Measurements from ENCODE around the gene FAR2.

FAR2 gene

DNA sequence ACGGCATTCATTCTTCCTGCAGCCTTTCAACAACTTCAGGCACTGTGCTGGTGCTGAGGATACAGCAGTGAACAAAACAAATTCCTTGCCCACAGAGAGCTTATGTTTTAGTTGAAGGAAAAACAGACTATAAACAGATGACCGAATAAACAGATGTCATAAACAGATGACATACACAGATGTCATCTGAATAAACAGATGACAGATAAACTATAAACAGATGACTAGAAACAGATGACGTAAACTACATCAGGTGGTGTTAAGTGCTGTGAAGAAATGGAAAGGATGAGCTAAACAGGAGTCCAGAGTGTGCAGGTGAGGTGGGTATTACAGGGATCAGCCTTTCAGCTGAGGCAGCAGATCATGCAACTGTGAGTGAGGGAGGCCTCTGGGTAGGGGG is 80.9 kb downstream of the FAR2 start:
- no peak overlapping the region for H3K4me2 ChIP-seq (ENCODE audit: low read depth, low read length, poor library complexity, severe bottlenecking)
- H3K9me2 ChIP-seq (replicated peaks; ENCODE audit: insufficient read depth, low read length): no peaks in the 10 kb centered on the region
- H3K9me3 ChIP-seq (ENCODE audit: insufficient read depth, low read length): no peaks in the 10 kb centered on the region
- H3K79me2 ChIP-seq (ENCODE audit: insufficient read depth, low read length): no peaks in the 10 kb centered on the region
- no peak overlapping the region for H3K9ac ChIP-seq (ENCODE audit: low read length)
- no peak overlapping the region for H2AFZ ChIP-seq (ENCODE audit: low read depth, low read length, severe bottlenecking)
- H3K4me3 ChIP-seq (ENCODE audit: insufficient read depth, low read length, poor library complexity, severe bottlenecking): no peak overlapping the region
- no peaks in the 10 kb centered on the region for H4K20me1 ChIP-seq (ENCODE audit: low read depth, low read length)
- no peaks in the 10 kb centered on the region for H3K27me3 ChIP-seq (ENCODE audit: low read length)
- no peaks in the 10 kb centered on the region for H3K36me3 ChIP-seq (ENCODE audit: low read length)
- no peaks in the 10 kb centered on the region for H3F3A ChIP-seq (ENCODE audit: insufficient read depth)
- no peak overlapping the region for H3K27ac ChIP-seq (ENCODE audit: low read depth, low read length)
- TF ChIP-seq, protein P1, sequence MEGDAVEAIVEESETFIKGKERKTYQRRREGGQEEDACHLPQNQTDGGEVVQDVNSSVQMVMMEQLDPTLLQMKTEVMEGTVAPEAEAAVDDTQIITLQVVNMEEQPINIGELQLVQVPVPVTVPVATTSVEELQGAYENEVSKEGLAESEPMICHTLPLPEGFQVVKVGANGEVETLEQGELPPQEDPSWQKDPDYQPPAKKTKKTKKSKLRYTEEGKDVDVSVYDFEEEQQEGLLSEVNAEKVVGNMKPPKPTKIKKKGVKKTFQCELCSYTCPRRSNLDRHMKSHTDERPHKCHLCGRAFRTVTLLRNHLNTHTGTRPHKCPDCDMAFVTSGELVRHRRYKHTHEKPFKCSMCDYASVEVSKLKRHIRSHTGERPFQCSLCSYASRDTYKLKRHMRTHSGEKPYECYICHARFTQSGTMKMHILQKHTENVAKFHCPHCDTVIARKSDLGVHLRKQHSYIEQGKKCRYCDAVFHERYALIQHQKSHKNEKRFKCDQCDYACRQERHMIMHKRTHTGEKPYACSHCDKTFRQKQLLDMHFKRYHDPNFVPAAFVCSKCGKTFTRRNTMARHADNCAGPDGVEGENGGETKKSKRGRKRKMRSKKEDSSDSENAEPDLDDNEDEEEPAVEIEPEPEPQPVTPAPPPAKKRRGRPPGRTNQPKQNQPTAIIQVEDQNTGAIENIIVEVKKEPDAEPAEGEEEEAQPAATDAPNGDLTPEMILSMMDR (IDR thresholded peaks at IDR 0.05; ENCODE audit: insufficient read depth, low read length, poor library complexity, severe bottlenecking): no peak

DNA sequence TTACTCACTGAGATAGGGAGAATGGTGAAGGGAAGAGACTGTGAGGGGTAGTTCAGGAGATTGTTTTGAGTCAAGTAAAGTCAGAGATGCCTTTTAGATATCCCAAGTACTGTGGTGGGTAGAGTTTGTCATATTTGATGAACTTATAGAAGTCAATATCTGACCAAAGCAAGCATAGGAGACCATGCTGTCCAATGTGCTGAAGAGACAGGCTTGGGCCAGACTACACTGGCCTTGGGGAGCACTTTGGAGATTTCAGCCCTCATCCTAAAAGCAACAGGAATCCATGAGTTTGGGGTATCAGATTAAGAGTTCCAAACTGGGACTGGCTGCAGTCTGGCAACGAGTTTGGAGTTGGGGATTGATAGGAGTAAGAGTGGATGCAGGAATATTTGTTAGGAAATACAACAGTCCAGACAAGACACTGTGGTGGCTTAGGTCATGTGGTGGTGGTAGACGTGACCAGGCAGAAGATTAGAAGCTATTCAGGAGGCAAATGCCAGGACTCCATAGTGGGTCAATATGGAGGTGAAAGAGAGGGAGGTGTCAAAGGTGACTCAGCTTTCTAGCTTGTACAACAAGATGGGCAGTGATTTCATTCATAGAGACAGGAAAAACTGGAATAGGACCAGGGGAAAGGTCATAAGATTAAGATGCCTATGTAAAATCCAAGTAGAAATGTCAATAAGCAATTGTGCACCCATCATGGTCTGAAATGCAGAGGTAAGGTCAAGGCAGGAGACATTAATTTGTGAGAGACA is 81.9 kb downstream of the FAR2 start:
- Histone ChIP-seq H4K20me1 (ENCODE audit: low read depth, low read length) (no peaks in the 10 kb centered on the region), H3K9me2 (replicated peaks; ENCODE audit: insufficient read depth, low read length) (no peaks in the 10 kb centered on the region), H3K9ac (ENCODE audit: low read length) (no peak overlapping the region), H3K27ac (ENCODE audit: low read depth, low read length) (no peak overlapping the region), H2AFZ (ENCODE audit: low read depth, low read length, severe bottlenecking) (no peak overlapping the region), H3K79me2 (ENCODE audit: insufficient read depth, low read length) (no peaks in the 10 kb centered on the region), H3K4me3 (ENCODE audit: insufficient read depth, low read length, poor library complexity, severe bottlenecking) (no peak overlapping the region), H3K9me3 (ENCODE audit: insufficient read depth, low read length) (no peaks in the 10 kb centered on the region), H3F3A (ENCODE audit: insufficient read depth) (no peaks in the 10 kb centered on the region), H3K36me3 (ENCODE audit: low read length) (no peaks in the 10 kb centered on the region), H3K27me3 (ENCODE audit: low read length) (no peaks in the 10 kb centered on the region), H3K4me2 (ENCODE audit: low read depth, low read length, poor library complexity, severe bottlenecking) (no peak overlapping the region)
- TF ChIP-seq, protein P1 (IDR thresholded peaks at IDR 0.05; ENCODE audit: insufficient read depth, low read length, poor library complexity, severe bottlenecking): no peak
- no peak for TF ChIP-seq EZH2phosphoT487 (conservative IDR thresholded peaks at IDR 0.05; ENCODE audit: low read length)

DNA sequence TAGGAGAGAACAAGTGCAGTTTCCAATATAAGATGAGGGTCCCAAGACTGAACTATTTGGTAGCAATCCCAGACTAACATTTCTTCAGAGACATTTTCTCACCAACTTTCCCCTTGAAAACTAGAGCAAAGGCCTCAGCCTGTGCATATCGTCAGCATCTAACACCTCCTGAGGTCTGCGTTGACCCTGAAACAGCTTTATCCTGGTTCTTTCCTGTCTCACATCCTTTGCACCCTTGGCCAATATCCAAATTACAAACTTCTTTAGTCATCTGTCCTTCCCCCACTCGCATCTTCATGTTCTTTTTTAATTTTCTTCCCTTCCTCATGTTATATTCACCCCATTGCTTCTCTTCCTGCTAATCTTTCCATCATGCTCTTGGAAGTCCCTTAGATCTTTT is 83.0 kb downstream of the FAR2 start:
- no peak overlapping the region for H2AFZ ChIP-seq (ENCODE audit: low read depth, low read length, severe bottlenecking)
- H3K4me2 ChIP-seq (ENCODE audit: low read depth, low read length, poor library complexity, severe bottlenecking): no peak overlapping the region
- no peak overlapping the region for H3K9ac ChIP-seq (ENCODE audit: low read length)
- H3K27me3 ChIP-seq (ENCODE audit: low read length): no peaks in the 10 kb centered on the region
- no peaks in the 10 kb centered on the region for H3F3A ChIP-seq (ENCODE audit: insufficient read depth)
- TF ChIP-seq, protein P1 (IDR thresholded peaks at IDR 0.05; ENCODE audit: insufficient read depth, low read length, poor library complexity, severe bottlenecking): no peak
- TF ChIP-seq EZH2phosphoT487 (conservative IDR thresholded peaks at IDR 0.05; ENCODE audit: low read length): no peak
- H3K79me2 ChIP-seq (ENCODE audit: insufficient read depth, low read length): no peaks in the 10 kb centered on the region
- no peak overlapping the region for H3K4me3 ChIP-seq (ENCODE audit: insufficient read depth, low read length, poor library complexity, severe bottlenecking)
- no peaks in the 10 kb centered on the region for H3K36me3 ChIP-seq (ENCODE audit: low read length)
- H3K9me2 ChIP-seq (replicated peaks; ENCODE audit: insufficient read depth, low read length): no peaks in the 10 kb centered on the region
- no peak overlapping the region for H3K27ac ChIP-seq (ENCODE audit: low read depth, low read length)
- H4K20me1 ChIP-seq (ENCODE audit: low read depth, low read length): no peaks in the 10 kb centered on the region
- H3K9me3 ChIP-seq (ENCODE audit: insufficient read depth, low read length): no peaks in the 10 kb centered on the region

Measured in SU-DHL-6 (cell line).